H9 (cell line): Measurements from ENCODE around the gene IPO11. TPM values are rescaled to one million over a fixed set of nuclear protein-coding genes. Genes with fewer than 3 reads are reported as not detected.

Experiments used
- DNase-seq: peaks from one replicate; pipeline ENCODE4 v3.0.0-alpha.2; 2017
- H2AFZ ChIP-seq: one replicate; pipeline ENCODE4 v1.6.1; 2013; ENCODE audit warnings: mild to moderate bottlenecking, low read length, control low read depth, moderate library complexity
- H2AK5ac ChIP-seq: 2 replicates; pipeline ENCODE4 v1.6.1; 2013; ENCODE audit warnings: low read length, control low read depth, mixed read lengths; ENCODE audit not compliant: insufficient read length
- H2BK120ac ChIP-seq: one replicate; pipeline ENCODE4 v1.6.1; 2013; ENCODE audit warnings: low read depth, mild to moderate bottlenecking, low read length, control low read depth, inconsistent platforms; ENCODE audit not compliant: poor library complexity, severe bottlenecking
- H2BK12ac ChIP-seq: 2 replicates; pipeline ENCODE4 v1.6.1; 2013; ENCODE audit warnings: low read length, control low read depth, mixed read lengths, low read depth; ENCODE audit not compliant: insufficient read length
- H2BK15ac ChIP-seq: 2 replicates; pipeline ENCODE4 v1.6.1; 2013; ENCODE audit warnings: low read depth, low read length, control low read depth
- H2BK20ac ChIP-seq: one replicate; pipeline ENCODE4 v1.6.1; 2013; ENCODE audit warnings: low read depth, mild to moderate bottlenecking, low read length, control low read depth, inconsistent platforms; ENCODE audit not compliant: poor library complexity, severe bottlenecking
- H2BK5ac ChIP-seq: 2 replicates; pipeline ENCODE4 v1.6.1; 2013; ENCODE audit warnings: low read length, control low read depth, mixed read lengths; ENCODE audit not compliant: insufficient read length
- H3K14ac ChIP-seq: 2 replicates; pipeline ENCODE4 v1.6.1; 2013; ENCODE audit warnings: low read length, control low read depth; ENCODE audit not compliant: insufficient read depth
- H3K18ac ChIP-seq: 2 replicates; pipeline ENCODE4 v1.6.1; 2013; ENCODE audit warnings: low read depth, mild to moderate bottlenecking, mixed read lengths, low read length, control low read depth; ENCODE audit not compliant: insufficient read length
- H3K23ac ChIP-seq: 2 replicates; pipeline ENCODE4 v1.6.1; 2013; ENCODE audit warnings: low read length, control low read depth, mixed read lengths, low read depth; ENCODE audit not compliant: insufficient read length
- H3K23me2 ChIP-seq: 2 replicates; pipeline ENCODE4 v1.6.1; 2013; ENCODE audit warnings: low read depth, mild to moderate bottlenecking, mixed read lengths, low read length, control low read depth; ENCODE audit not compliant: insufficient read length, poor library complexity, severe bottlenecking
- H3K27ac ChIP-seq: 2 replicates; pipeline ENCODE4 v1.5.1; 2013; ENCODE audit warnings: low read length, control low read depth, mixed read lengths, low read depth; ENCODE audit not compliant: insufficient read length
- H3K27me3 ChIP-seq: 2 replicates; pipeline ENCODE4 v1.6.1; 2013; ENCODE audit warnings: low read length, control low read depth, inconsistent platforms; ENCODE audit not compliant: insufficient read depth
- H3K4ac ChIP-seq: 2 replicates; pipeline ENCODE4 v1.6.1; 2013; ENCODE audit warnings: low read depth, mild to moderate bottlenecking, control low read depth, inconsistent platforms, low read length, moderate library complexity
- H3K4me1 ChIP-seq: 2 replicates; pipeline ENCODE4 v1.6.1; 2013; ENCODE audit warnings: low read length, control low read depth, inconsistent platforms; ENCODE audit not compliant: insufficient read depth
- H3K4me2 ChIP-seq: 2 replicates; pipeline ENCODE4 v1.6.1; 2013; ENCODE audit warnings: low read length, control low read depth, mixed read lengths; ENCODE audit not compliant: insufficient read length, insufficient read depth
- H3K56ac ChIP-seq: 2 replicates; pipeline ENCODE4 v1.6.1; 2013; ENCODE audit warnings: low read depth, mild to moderate bottlenecking, mixed read lengths, low read length, control low read depth; ENCODE audit not compliant: insufficient read length
- H3K79me1 ChIP-seq: 2 replicates; pipeline ENCODE4 v1.6.1; 2013; ENCODE audit warnings: low read depth, mild to moderate bottlenecking, moderate library complexity, low read length, control low read depth, inconsistent platforms; ENCODE audit not compliant: insufficient read depth, poor library complexity, severe bottlenecking
- H3K79me2 ChIP-seq: 2 replicates; pipeline ENCODE4 v1.6.1; 2013; ENCODE audit warnings: low read length, control low read depth, inconsistent platforms; ENCODE audit not compliant: insufficient read depth
- H3K9ac ChIP-seq: 2 replicates; pipeline ENCODE4 v1.6.1; 2013; ENCODE audit warnings: low read length, control low read depth, mixed read lengths; ENCODE audit not compliant: insufficient read length; ENCODE audit errors: extremely low read depth
- H3K9me3 ChIP-seq: one replicate; pipeline ENCODE4 v1.6.1; 2013; ENCODE audit warnings: low read depth, low read length, inconsistent platforms; ENCODE audit not compliant: control insufficient read depth
- H3T11ph ChIP-seq: one replicate; pipeline ENCODE4 v1.6.1; 2013; ENCODE audit warnings: mild to moderate bottlenecking, low read length, control low read depth, inconsistent platforms
- H4K20me1 ChIP-seq: one replicate; pipeline ENCODE4 v1.6.1; 2013; ENCODE audit not compliant: control insufficient read depth, insufficient read length, insufficient read depth
- H4K5ac ChIP-seq: 2 replicates; pipeline ENCODE4 v1.6.1; 2013; ENCODE audit warnings: low read depth, mild to moderate bottlenecking, mixed read lengths, low read length, control low read depth; ENCODE audit not compliant: insufficient read length
- H4K8ac ChIP-seq: replicated peaks from 2 replicates; pipeline ENCODE4 v1.6.1; 2013; ENCODE audit warnings: low read length, control low read depth, mixed read lengths, low read depth; ENCODE audit not compliant: insufficient read length
- H4K91ac ChIP-seq: 2 replicates; pipeline ENCODE4 v1.6.1; 2013; ENCODE audit warnings: low read depth, mild to moderate bottlenecking, moderate library complexity, mixed read lengths, low read length, control low read depth; ENCODE audit not compliant: insufficient read length
- H3K27ac Mint-ChIP-seq, 3 experiments: 2 replicates in 2 of 3; 3 replicates in 1 of 3; pipeline ENCODE4 v1.8.0; 2020 to 2021; ENCODE audit warnings: mixed read lengths in 3 of 3, mild to moderate bottlenecking in 1 of 3, moderate library complexity in 1 of 3
- H3K27me3 Mint-ChIP-seq: 2 replicates; pipeline ENCODE4 v1.8.0; 2021; ENCODE audit warnings: low read depth, mild to moderate bottlenecking, moderate library complexity, mixed read lengths
- H3K36me3 Mint-ChIP-seq, 3 experiments: 2 replicates in 2 of 3; 3 replicates in 1 of 3; pipeline ENCODE4 v1.8.0; 2020 to 2021; ENCODE audit warnings: low read depth in 3 of 3, mixed read lengths in 3 of 3; ENCODE audit not compliant: insufficient read depth in 1 of 3
- H3K4me1 Mint-ChIP-seq, 2 experiments: 2 replicates each; pipeline ENCODE4 v1.8.0; 2020; ENCODE audit warnings: mixed read lengths in 2 of 2
- H3K4me3 Mint-ChIP-seq, 2 experiments: 2 replicates in 1 of 2; 3 replicates in 1 of 2; pipeline ENCODE4 v1.8.0; 2020 to 2021; ENCODE audit warnings: mild to moderate bottlenecking in 2 of 2, mixed read lengths in 2 of 2, moderate library complexity in 1 of 2
- H3K9me3 Mint-ChIP-seq, 2 experiments: 2 replicates in 1 of 2; 3 replicates in 1 of 2; pipeline ENCODE4 v1.8.0; 2020; ENCODE audit warnings: mild to moderate bottlenecking in 2 of 2, mixed read lengths in 2 of 2, moderate library complexity in 1 of 2
- WGBS: extraction: QIAGEN DNeasy Blood & Tissue Kit; methylation state at CpG from one replicate; pipeline ENCODE4 v1.1.7; 2013; ENCODE audit warnings: missing lambda C conversion rate, low lambda C conversion rate, mixed read lengths; ENCODE audit not compliant: insufficient read length; ENCODE audit errors: extremely low coverage; 5-methylcytosine and 5-hydroxymethylcytosine counted together
- total RNA-seq: library from RNA; stranded (reverse); gene quantifications from 2 replicates; pipeline ENCODE4 v1.2.1, GENCODE V29; 2021
- TF ChIP-seq, protein P1 (sequence below): fragments of 200-600 bp; sonication (generic); conservative IDR thresholded peaks from 3 replicates; pipeline ENCODE4 v1.8.0; 2021; ENCODE audit warnings: antibody characterized with exemption, mild to moderate bottlenecking

IPO11 gene
- total RNA-seq, 1 experiment from 2014 or later: 63.0 TPM

DNA sequence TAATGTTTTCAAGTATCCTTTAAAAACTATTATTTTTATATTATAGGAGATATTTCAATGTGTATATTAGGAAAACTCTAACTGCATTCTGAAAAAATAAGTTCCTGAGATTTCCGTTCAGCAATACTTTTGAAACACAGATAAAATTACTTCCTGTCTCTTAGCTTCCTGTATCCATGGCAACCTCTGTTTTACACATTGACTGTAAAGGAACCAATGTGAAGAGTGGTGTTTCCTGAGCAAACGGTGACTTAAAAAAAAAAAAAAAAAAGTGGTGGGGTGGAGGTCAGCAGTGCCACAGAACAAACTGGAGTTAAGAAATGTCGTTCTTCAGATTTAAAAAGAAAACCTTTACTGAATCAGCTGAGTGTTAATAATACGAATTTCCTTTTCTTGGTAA lies 166.0 kb downstream of the IPO11 start, which contains the start of gene LRRC70:
Gene LRRC70, plus strand, starts transcription at position 280 of the 400 bp plus-strand sequence. CDS start 620 bp downstream, outside the sequence.
- Mint-ChIP-seq H3K27ac (peak within 1 kb of the TSS in 1 of 3 experiments; percentile 39; a peak in 2 of 7 replicates), H3K4me1 (peaks cover 2 to 8% of the 10 kb centered on the region in 2 experiments; a peak in 3 of 4 replicates), H3K4me3 (no peak within 1 kb of the TSS), H3K27me3 (no peaks in the 10 kb centered on the region), H3K9me3 (no peaks in the 10 kb centered on the region), H3K36me3 (no peaks in the 10 kb centered on the region; a peak in 1 of 7 replicates)
- no peak within 1 kb of the TSS for H2BK20ac ChIP-seq
- H3T11ph ChIP-seq: no peak within 1 kb of the TSS
- no peak for DNase-seq
- H3K27ac ChIP-seq: no peak within 1 kb of the TSS
- H4K91ac ChIP-seq: no peak within 1 kb of the TSS
- TF ChIP-seq, protein P1, sequence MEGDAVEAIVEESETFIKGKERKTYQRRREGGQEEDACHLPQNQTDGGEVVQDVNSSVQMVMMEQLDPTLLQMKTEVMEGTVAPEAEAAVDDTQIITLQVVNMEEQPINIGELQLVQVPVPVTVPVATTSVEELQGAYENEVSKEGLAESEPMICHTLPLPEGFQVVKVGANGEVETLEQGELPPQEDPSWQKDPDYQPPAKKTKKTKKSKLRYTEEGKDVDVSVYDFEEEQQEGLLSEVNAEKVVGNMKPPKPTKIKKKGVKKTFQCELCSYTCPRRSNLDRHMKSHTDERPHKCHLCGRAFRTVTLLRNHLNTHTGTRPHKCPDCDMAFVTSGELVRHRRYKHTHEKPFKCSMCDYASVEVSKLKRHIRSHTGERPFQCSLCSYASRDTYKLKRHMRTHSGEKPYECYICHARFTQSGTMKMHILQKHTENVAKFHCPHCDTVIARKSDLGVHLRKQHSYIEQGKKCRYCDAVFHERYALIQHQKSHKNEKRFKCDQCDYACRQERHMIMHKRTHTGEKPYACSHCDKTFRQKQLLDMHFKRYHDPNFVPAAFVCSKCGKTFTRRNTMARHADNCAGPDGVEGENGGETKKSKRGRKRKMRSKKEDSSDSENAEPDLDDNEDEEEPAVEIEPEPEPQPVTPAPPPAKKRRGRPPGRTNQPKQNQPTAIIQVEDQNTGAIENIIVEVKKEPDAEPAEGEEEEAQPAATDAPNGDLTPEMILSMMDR: no peak
- no peak within 1 kb of the TSS for H3K4ac ChIP-seq
- H3K18ac ChIP-seq: no peak within 1 kb of the TSS
- no peak within 1 kb of the TSS for H2AK5ac ChIP-seq
- H3K14ac ChIP-seq: no peak within 1 kb of the TSS
- no peak within 1 kb of the TSS for H3K9ac ChIP-seq
- H4K5ac ChIP-seq: no peak within 1 kb of the TSS
- no peak within 1 kb of the TSS for H3K23ac ChIP-seq
- H4K8ac ChIP-seq: no peak within 1 kb of the TSS
- WGBS: no CpG with 5 or more reads among the region's 4 CpGs
- no peaks in the 10 kb centered on the region for H4K20me1 ChIP-seq
- H3K9me3 ChIP-seq: no peaks in the 10 kb centered on the region
- H2BK120ac ChIP-seq: no peak within 1 kb of the TSS
- H2BK12ac ChIP-seq: no peak within 1 kb of the TSS
- no peaks in the 10 kb centered on the region for H3K4me1 ChIP-seq
- no peaks in the 10 kb centered on the region for H3K27me3 ChIP-seq
- H3K79me2 ChIP-seq: no peaks in the 10 kb centered on the region
- no peak within 1 kb of the TSS for H2BK15ac ChIP-seq
- H2AFZ ChIP-seq: no peak within 1 kb of the TSS
- H2BK5ac ChIP-seq: no peak within 1 kb of the TSS
- no peaks in the 10 kb centered on the region for H3K79me1 ChIP-seq
- H3K23me2 ChIP-seq: no peaks in the 10 kb centered on the region
- no peak within 1 kb of the TSS for H3K56ac ChIP-seq
- no peak within 1 kb of the TSS for H3K4me2 ChIP-seq
